ENCODE results near the gene ACTL6A.

GRCh38 chr3:179544981-179545645, 17.6 kb upstream of the ACTL6A start:
- TF ChIP-seq CTCF (IDR thresholded peaks at IDR 0.05) (no peak), POLR2A (IDR thresholded peaks at IDR 0.05) (no peak), POLR2AphosphoS5 (IDR thresholded peaks at IDR 0.05) (no peak)

Data from prostate gland (tissue), 2 donors.